ENCODE data around the gene RPL14.

The RPL14 gene

GRCh38 chr3:40463579-40463978, 6.4 kb downstream of the RPL14 start:
- DNase-seq, result no peak

GRCh38 chr3:40464339-40465110, 7.4 kb downstream of the RPL14 start:
- no peak for DNase-seq

GRCh38 chr3:40465111-40465407, 7.9 kb downstream of the RPL14 start:
- DNase-seq, result no peak

- DNase-seq, result no peak
Measured at GRCh38 chr3:40465456-40465855, 8.3 kb downstream of the RPL14 start.

GRCh38 chr3:40468018-40468417, 10.9 kb downstream of the RPL14 start:
- DNase-seq, result no peak

- DNase-seq, result no peak
Measured at GRCh38 chr3:40470701-40471100, 13.6 kb downstream of the RPL14 start.

- peak; percentile 53 to 59 for DNase-seq
Measured at GRCh38 chr3:40476478-40477470, 19.6 kb downstream of the RPL14 start, which contains the start of gene ZNF619. ZNF619 (plus strand) TSS chr3:40477122; CDS start chr3:40477980, 858 bp downstream.

- no peak for DNase-seq
Measured at GRCh38 chr3:40477666-40478065, 20.5 kb downstream of the RPL14 start.

GRCh38 chr3:40487172-40487571, 30.0 kb downstream of the RPL14 start:
- no peak for DNase-seq

- DNase-seq, result no peak
Measured at GRCh38 chr3:40490916-40491315, 33.8 kb downstream of the RPL14 start.

- DNase-seq, result no peak
Measured at GRCh38 chr3:40494698-40495097, 37.6 kb downstream of the RPL14 start.

GRCh38 chr3:40497288-40497687, 40.1 kb downstream of the RPL14 start:
- DNase-seq, result no peak

- DNase-seq, result no peak
Measured at GRCh38 chr3:40499952-40500351, 42.8 kb downstream of the RPL14 start.

GRCh38 chr3:40502034-40502433, 44.9 kb downstream of the RPL14 start:
- DNase-seq, result no peak

- peak; percentile 12 to 19 for DNase-seq
Measured at GRCh38 chr3:40504636-40505430, 47.7 kb downstream of the RPL14 start.

- peak; percentile 50 to 68 for DNase-seq
Measured at GRCh38 chr3:40505599-40506462, 48.7 kb downstream of the RPL14 start, which contains the start of gene ZNF620. ZNF620 (plus strand) TSS chr3:40506039; CDS start chr3:40506353, 314 bp downstream.

GRCh38 chr3:40511031-40511718, 54.0 kb downstream of the RPL14 start:
- DNase-seq, result no peak

- DNase-seq, result no peak
Measured at GRCh38 chr3:40516201-40516600, 59.1 kb downstream of the RPL14 start.

GRCh38 chr3:40518067-40518466, 60.9 kb downstream of the RPL14 start:
- DNase-seq, result no peak

Measured in activated CD4-positive, alpha-beta T cell treated with anti-CD3 and anti-CD28 coated beads, Interleukin-2, amount 50 U/mL, for 48 hours (primary cell).